NB4 (cell line): ENCODE data around the gene TAF3.

Experiments used
- CTCF ChIP-seq: IDR thresholded peaks from one replicate; pipeline ENCODE4 v1.5.1; 2012; ENCODE audit warnings: low read depth, low read length
- POLR2A ChIP-seq: IDR thresholded peaks from 2 replicates; pipeline ENCODE4 v1.6.1; 2011; ENCODE audit warnings: mild to moderate bottlenecking; ENCODE audit not compliant: insufficient read length; ENCODE audit errors: extremely low read depth

DNA sequence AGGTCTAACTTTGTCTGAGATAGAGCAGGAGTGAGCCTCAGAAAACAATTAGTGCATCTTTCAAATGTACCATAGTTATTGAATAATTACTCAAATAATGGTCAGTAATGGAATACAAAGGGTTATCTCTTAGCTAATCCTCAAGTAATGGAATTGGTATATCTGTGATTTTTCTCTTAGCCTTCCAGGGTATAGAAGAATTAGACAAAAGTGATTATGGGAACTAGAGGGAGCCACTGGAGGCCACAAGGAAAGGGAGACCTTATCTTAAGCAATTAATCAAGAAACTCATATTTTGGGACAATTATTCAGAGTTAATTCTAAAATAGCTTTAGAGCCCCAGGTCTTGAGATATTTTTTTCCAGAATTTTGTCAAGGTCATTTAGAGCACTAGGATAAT lies 126.2 kb downstream of the TAF3 start:
- TF ChIP-seq CTCF (no peak), POLR2A (no peak)
